Renal cortical epithelial cell (primary cell): ENCODE results near the gene MYO15A. TPM values are rescaled to one million over a fixed set of nuclear protein-coding genes. Genes with fewer than 3 reads are reported as not detected.

Experiments used
- DNase-seq: peaks from one replicate; pipeline ENCODE4 v3.0.0-alpha.2; 2011; ENCODE audit warnings: low read depth
- total RNA-seq: library from RNA; depleted of rRNA; stranded (reverse); fragments of >200 nt; gene quantifications from 2 replicates; pipeline ENCODE4 v1.2.3, GENCODE V29; 2014

Gene MYO15A
- total RNA-seq, 1 donor from 2014 or later, result 0.45 TPM

DNA sequence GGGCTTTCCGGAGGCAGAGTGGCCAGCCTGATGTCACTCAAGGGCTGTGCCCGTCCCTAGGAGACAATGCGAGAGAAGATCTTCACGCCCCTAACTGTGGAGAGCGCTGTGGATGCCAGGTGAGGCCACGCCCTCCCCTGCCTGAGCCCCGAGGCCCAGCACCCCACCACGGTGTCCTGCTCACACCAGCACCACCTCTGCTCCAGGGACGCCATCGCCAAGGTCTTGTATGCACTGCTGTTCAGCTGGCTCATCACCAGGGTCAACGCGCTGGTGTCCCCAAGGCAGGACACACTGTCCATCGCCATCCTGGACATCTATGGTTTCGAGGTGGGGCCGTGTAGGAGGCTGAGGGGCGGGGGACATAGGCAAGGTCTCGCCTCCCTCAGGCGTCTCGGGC lies 27.8 kb downstream of the MYO15A start:
- no peak for DNase-seq

- DNase-seq, result no peak
Measured at GRCh38 chr17:18138065-18138749, 29.7 kb downstream of the MYO15A start.

GRCh38 chr17:18139092-18139491 lies 30.5 kb downstream of the MYO15A start:
- DNase-seq, result no peak

- no peak for DNase-seq
Measured at GRCh38 chr17:18139498-18139897, 30.9 kb downstream of the MYO15A start.

GRCh38 chr17:18139949-18140348 lies 31.4 kb downstream of the MYO15A start:
- no peak for DNase-seq

DNA sequence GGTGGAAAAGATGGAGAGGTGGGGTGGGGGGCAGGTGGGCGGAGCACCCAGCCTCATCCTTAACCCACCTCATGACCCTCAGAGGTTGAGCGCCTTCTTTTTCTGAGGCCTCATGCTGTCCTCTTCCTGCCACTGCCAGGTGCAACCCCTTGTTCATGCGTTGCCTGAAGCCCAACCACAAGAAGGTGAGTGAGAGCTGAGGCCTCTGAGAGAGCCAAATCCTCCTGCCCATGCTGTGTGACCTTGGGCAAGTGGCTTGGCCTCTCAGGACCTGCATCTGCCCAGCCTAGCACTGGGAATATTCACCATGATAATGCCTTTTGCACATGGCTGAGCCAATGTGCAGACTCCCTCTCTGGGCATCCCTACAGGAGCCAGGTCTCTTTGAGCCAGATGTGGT lies 32.1 kb downstream of the MYO15A start:
- no peak for DNase-seq

GRCh38 chr17:18141210-18141803 lies 32.8 kb downstream of the MYO15A start:
- peak; percentile 58 for DNase-seq

DNA sequence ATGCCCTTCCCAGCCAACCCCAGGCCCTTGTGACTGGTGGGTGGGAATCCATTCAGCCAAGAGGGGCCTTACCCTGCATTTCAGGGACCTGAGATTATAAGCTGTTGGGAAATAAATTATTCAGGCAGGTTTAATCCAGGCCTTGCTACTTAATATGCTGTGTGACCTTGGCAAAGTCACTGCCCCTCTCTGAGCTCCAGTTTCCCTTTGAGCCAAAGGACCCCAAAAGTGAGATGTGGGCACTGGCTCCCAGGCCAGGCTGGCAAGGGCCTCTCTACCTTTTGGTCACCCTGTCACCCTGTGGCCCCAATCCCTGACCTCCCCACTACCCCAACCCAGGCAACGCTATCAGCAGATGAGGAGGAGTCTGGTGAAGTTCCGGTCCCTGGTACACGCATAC lies 33.9 kb downstream of the MYO15A start:
- no peak for DNase-seq

GRCh38 chr17:18143044-18143936 lies 34.7 kb downstream of the MYO15A start:
- no peak for DNase-seq

DNA sequence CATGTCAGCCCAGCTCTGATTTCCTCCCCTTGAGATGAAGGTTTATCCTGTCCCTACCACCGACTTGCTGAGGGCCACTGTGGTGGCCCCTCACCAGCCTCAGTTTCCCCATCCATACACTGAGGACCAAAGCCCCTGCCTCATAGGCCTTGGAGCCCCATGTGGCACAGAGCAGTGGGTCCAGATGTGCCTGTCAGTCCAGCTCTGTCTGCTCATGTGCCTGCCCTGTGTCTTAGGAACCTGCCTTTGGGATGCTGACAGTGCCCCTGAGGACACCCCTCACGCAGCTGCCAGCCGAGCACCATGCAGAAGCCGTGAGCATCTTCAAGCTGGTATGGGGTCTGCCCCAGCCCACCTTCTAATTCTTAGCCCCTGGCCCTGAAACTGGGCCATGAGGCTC lies 35.7 kb downstream of the MYO15A start:
- DNase-seq, result no peak

DNA sequence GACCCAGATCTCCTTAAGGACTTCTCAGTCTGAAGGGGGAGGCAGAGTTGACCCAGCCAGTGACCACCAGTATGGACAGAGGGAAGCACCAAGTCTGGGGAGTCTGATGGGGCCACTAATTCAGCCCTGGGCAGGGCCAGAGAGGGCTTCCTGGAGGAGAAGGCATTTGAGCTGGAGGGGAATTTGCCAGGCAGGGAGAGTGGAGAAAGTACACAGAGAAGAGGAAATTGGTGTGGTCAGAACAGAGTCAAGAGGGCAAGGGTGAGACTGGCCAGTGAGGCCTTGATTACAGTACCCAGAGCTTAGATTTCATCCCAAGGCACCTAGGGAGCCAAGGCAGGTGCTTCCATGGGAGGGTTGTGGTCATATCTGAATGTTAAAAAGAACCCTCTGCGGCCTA lies 36.3 kb downstream of the MYO15A start:
- no peak for DNase-seq

DNA sequence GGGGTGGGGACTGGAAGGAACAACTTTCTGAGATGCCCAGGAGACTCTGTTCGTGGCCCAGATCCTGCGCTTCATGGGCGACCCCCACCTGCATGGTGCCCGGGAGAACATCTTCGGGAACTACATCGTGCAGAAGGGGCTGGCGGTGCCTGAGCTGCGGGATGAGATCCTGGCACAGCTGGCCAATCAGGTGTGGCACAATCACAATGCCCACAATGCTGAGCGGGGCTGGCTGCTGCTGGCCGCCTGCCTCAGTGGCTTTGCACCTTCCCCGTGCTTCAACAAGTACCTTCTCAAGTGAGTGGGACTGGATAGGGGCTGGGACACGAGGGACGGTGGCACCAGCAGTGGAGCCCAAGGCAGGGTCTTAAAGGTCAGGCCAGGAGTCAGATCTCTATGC lies 37.3 kb downstream of the MYO15A start:
- no peak for DNase-seq

DNA sequence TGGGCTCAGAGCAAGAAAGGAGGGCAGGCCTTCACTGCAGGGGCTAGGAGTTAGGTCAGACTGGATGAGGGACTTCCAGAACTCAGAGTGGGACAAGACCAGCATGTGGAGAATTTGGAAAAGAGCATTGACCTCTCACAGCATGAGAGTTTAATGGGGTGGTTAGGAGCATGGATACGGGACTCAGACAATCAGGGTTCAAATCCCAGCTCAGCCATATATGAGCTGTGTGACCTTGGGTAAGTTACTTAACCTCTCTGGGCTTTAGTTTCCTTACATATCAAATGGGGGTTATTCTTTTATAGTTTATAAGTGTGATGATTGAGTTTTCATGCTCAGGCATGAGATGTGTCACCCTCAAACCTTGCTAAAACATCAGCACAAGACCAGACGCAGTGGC lies 37.7 kb downstream of the MYO15A start:
- no peak for DNase-seq

GRCh38 chr17:18146980-18147379 lies 38.4 kb downstream of the MYO15A start:
- no peak for DNase-seq

- DNase-seq, result no peak
Measured at GRCh38 chr17:18148586-18148985, 40.0 kb downstream of the MYO15A start.

- no peak for DNase-seq
Measured at GRCh38 chr17:18151290-18151689, 42.7 kb downstream of the MYO15A start.

DNA sequence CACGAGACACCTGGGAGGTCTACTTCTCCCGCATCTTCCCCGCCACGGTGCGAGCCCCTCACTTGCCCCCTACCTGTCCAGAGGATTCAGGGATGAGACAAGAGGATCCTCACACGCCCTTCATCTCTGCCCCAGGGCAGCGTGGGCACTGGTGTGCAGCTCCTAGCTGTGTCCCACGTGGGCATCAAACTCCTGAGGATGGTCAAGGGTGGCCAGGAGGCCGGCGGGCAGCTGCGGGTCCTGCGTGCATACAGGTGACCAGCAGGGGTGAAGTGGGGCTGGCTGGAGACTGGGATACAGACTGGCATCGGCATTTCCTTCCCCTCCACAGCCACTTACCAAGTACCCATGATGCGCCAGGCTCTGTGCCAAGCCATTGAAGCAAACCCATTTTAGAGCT lies 46.6 kb downstream of the MYO15A start:
- DNase-seq, result no peak

DNA sequence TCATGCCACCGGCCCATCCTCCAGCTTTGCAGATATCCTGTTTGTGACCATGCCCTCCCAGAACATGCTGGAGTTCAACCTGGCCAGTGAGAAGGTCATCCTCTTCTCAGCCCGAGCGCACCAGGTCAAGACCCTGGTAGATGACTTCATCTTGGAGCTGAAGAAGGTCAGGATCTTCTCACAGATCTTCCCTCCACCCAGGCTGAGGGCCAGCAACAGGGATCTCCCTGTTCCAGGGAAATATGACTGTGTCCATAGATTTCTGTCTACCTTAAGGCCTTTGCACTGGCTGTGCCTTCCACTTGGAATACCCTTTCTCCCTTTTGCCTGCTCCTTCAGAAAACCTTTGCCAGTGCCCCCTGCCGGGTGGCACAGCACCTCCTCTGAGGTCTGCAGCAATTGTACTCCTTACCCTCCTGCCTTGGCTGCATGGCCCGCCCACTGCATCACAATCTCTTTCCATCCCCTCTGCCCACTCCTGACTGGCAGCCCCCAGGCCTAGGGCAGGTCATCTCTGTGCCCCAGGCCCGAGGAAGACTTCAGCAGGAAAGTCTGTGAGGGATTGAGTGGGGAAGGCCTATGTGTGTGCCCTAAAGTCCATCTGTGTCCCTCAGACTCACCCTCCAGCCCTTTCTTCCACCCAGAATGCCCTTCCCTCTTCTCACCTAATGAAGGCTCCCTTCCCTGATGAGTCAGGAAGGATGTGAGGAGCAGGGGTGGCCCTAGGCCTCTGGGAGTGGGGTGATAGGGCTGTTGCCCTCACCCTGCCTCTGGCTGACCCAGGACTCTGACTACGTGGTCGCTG lies 47.8 kb downstream of the MYO15A start:
- peak; percentile 6 for DNase-seq

GRCh38 chr17:18156976-18157280 lies 48.4 kb downstream of the MYO15A start:
- DNase-seq, result no peak

GRCh38 chr17:18157354-18157985 lies 48.9 kb downstream of the MYO15A start:
- no peak for DNase-seq

DNA sequence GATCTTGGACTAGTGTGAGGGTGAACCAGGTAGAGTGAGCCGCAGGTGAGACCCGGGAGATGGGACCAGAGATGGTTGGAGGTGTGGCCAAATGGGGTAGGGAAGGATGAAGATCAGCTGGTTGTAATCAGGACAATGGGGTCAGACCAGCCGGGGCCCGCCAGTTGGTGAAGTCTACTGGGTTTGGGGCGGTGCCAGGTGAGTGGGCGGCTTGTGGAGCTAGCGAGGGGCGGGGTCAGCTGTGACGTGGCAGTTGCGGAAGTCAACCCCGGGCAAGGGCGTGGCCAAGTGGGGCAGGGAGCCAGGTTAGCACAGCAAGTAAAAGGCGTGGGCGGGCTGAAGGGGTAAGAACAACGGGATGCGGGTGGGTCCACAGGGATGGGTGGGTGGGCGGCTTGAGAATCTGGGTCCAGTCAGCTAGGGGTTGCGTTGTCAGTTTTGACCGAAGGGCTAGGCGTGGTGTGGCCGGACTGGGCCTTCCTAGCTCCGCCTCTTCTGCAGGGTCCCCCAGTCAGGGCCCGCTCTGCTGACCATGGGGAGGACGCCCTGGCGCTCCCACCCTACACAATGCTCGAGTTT lies 49.6 kb downstream of the MYO15A start:
- peak; percentile 78 for DNase-seq
